GM18520 (cell line): Measurements from ENCODE around the gene ABCA2.
"Not testable (repeated sequence)": the region's sequence is repeated elsewhere in the genome, so short reads cannot be mapped to it uniquely, and the experiment has no call there.

Experiments
- ATAC-seq: cut with Tn5 transposase; IDR thresholded peaks from one replicate; pipeline ENCODE4 v1.9.1; 2021; ENCODE audit not compliant: unreplicated experiment

The ABCA2 gene

GRCh38 chr9:137016436-137016835 lies 11.6 kb downstream of the ABCA2 start:
- ATAC-seq: no peak

GRCh38 chr9:137015976-137016375 lies 12.1 kb downstream of the ABCA2 start:
- ATAC-seq: no peak

GRCh38 chr9:137015540-137015930 lies 12.5 kb downstream of the ABCA2 start:
- no peak for ATAC-seq

GRCh38 chr9:137014776-137015539 lies 13.1 kb downstream of the ABCA2 start:
- no peak for ATAC-seq

GRCh38 chr9:137014166-137014565 lies 13.9 kb downstream of the ABCA2 start:
- ATAC-seq: no peak

GRCh38 chr9:137013571-137013940 lies 14.5 kb downstream of the ABCA2 start:
- ATAC-seq: no peak

- no peak for ATAC-seq
These were observed 15.1 kb downstream of the ABCA2 start for GRCh38 chr9:137012694-137013570.

GRCh38 chr9:137011907-137012675 lies 15.9 kb downstream of the ABCA2 start:
- ATAC-seq: no peak

- no peak for ATAC-seq
These were observed 16.9 kb downstream of the ABCA2 start for GRCh38 chr9:137011156-137011555.

GRCh38 chr9:137009938-137010732 lies 17.9 kb downstream of the ABCA2 start:
- ATAC-seq: no peak

- ATAC-seq: no peak
These were observed 18.8 kb downstream of the ABCA2 start for GRCh38 chr9:137009217-137009616.

GRCh38 chr9:137008312-137008711 lies 19.7 kb downstream of the ABCA2 start:
- ATAC-seq: no peak

GRCh38 chr9:137007816-137008270 lies 20.2 kb downstream of the ABCA2 start:
- no peak for ATAC-seq

GRCh38 chr9:137007108-137007815 lies 20.8 kb downstream of the ABCA2 start:
- ATAC-seq: no peak

- no peak for ATAC-seq
These were observed 21.7 kb downstream of the ABCA2 start for GRCh38 chr9:137006116-137007003.

- not testable (repeated sequence) for ATAC-seq
These were observed 23.8 kb downstream of the ABCA2 start for GRCh38 chr9:137004285-137004684.

GRCh38 chr9:137002646-137003041 lies 25.4 kb downstream of the ABCA2 start:
- no peak for ATAC-seq

GRCh38 chr9:137001857-137002645 lies 26.0 kb downstream of the ABCA2 start:
- ATAC-seq: no peak
